A673 (cell line): Measurements from ENCODE around the gene ABCF3. TPM values are rescaled to one million over a fixed set of nuclear protein-coding genes. Genes with fewer than 3 reads are reported as not detected.
A peak's percentile ranks its signal among the peaks of the same experiment; 100 is the strongest.

Source experiments
- BruUV-seq: library from RNA; stranded (reverse); fragments of 400-500 nt; replicated peaks from 2 replicates; lab custom pipeline; 2021; lab: Mats Ljungman, UMichigan
- CTCF ChIA-PET: fragments of 300-600 bp; sonication (Branson Sonifier 250); formaldehyde crosslinking; loops from one replicate; lab custom pipeline; 2022; ENCODE audit warnings: antibody characterized with exemption; lab: Charles Lee
- POLR2A ChIA-PET: fragments of 300-600 bp; sonication (Branson Sonifier 250); formaldehyde crosslinking; loops from one replicate; lab custom pipeline; 2022; ENCODE audit warnings: antibody characterized with exemption; ENCODE audit not compliant: low non-redundant PET; lab: Charles Lee
- DNase-seq: peaks from one replicate; pipeline ENCODE4 v3.0.0-alpha.2; 2015; ENCODE audit warnings: low spot score
- H3K27ac ChIP-seq: fragments of 200-600 bp; sonication (generic); 2 replicates; pipeline ENCODE4 v1.5.1; 2016; ENCODE audit warnings: mixed run types, low read depth, mild to moderate bottlenecking, mixed read lengths, antibody characterized with exemption, low read length; ENCODE audit not compliant: poor library complexity, severe bottlenecking
- H3K27me3 ChIP-seq: fragments of 200-600 bp; sonication (generic); replicated peaks from 2 replicates; pipeline ENCODE4 v1.6.1; 2017; ENCODE audit warnings: mixed run types, low read depth, mild to moderate bottlenecking, mixed read lengths, antibody characterized with exemption, low read length; ENCODE audit not compliant: insufficient read depth, poor library complexity
- H3K36me3 ChIP-seq: fragments of 200-600 bp; sonication (generic); 2 replicates; pipeline ENCODE4 v1.6.1; 2016; ENCODE audit warnings: mixed run types, mild to moderate bottlenecking, mixed read lengths, antibody characterized with exemption, low read length; ENCODE audit not compliant: insufficient read depth, poor library complexity, severe bottlenecking
- H3K4me1 ChIP-seq: fragments of 200-600 bp; sonication (generic); 2 replicates; pipeline ENCODE4 v1.6.1; 2017; ENCODE audit warnings: mixed run types, mild to moderate bottlenecking, mixed read lengths, antibody characterized with exemption, low read length; ENCODE audit not compliant: insufficient read depth, poor library complexity, severe bottlenecking
- H3K4me3 ChIP-seq: fragments of 200-600 bp; sonication (generic); 2 replicates; pipeline ENCODE4 v1.5.1; 2016; ENCODE audit warnings: low read depth, mixed run types, mild to moderate bottlenecking, mixed read lengths, low read length; ENCODE audit not compliant: poor library complexity, severe bottlenecking
- H3K9me3 ChIP-seq: fragments of 200-600 bp; sonication (generic); 2 replicates; pipeline ENCODE4 v1.6.1; 2016; ENCODE audit warnings: mixed run types, low read depth, mild to moderate bottlenecking, mixed read lengths, antibody characterized with exemption, low read length; ENCODE audit not compliant: poor library complexity, severe bottlenecking
- EZH2 ChIP-seq: fragments of 200-600 bp; sonication (generic); IDR thresholded peaks from 2 replicates; pipeline ENCODE4 v1.6.1; 2017; ENCODE audit warnings: borderline replicate concordance, low read depth, mild to moderate bottlenecking, mixed read lengths, antibody characterized with exemption, low read length; ENCODE audit not compliant: poor library complexity, severe bottlenecking
- intact Hi-C: fragments of 100-400 bp; cut with micrococcal nuclease; formaldehyde crosslinking; loops from one replicate; pipeline ENCODE4 v1.10.0; 2022; ENCODE audit not compliant: unreplicated experiment
- total RNA-seq: library from RNA; stranded (reverse); gene quantifications from 2 replicates; pipeline ENCODE4 v1.2.3, GENCODE V29; 2021
- TF ChIP-seq, protein P1 (sequence below): fragments of 300-800, 200-600 bp; sonication (generic); conservative IDR thresholded peaks from 2 replicates; pipeline ENCODE4 v1.5.1; 2017; ENCODE audit warnings: low read depth, mild to moderate bottlenecking, antibody characterized with exemption, low read length, moderate library complexity, mixed read lengths

Gene ABCF3
- total RNA-seq, 1 experiment from 2014 or later, result 65.1 TPM

DNA sequence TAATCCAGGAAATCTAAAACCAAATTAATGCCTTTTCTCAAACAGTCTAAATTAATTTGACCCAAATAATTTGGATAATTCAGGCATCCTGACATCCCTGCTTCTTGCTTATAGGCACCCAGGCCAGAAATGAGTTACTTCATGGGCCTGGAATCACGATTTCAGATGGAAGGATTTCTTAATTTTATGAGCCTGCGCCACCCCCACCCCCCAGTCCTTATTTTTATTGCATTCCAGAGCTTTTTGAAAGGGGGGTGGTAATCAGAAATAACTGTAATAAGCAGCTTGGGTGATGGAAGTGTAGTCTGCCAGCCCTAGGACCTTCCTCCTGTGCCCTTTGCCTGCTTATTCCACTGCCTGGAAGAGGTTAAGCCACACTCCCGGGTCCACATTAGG is 10.0 kb upstream of the ABCF3 start:
- no peak for DNase-seq
- intact Hi-C loops, result no loop called here
- BruUV-seq, result TSS peak; percentile 27
- TF ChIP-seq, protein P1, sequence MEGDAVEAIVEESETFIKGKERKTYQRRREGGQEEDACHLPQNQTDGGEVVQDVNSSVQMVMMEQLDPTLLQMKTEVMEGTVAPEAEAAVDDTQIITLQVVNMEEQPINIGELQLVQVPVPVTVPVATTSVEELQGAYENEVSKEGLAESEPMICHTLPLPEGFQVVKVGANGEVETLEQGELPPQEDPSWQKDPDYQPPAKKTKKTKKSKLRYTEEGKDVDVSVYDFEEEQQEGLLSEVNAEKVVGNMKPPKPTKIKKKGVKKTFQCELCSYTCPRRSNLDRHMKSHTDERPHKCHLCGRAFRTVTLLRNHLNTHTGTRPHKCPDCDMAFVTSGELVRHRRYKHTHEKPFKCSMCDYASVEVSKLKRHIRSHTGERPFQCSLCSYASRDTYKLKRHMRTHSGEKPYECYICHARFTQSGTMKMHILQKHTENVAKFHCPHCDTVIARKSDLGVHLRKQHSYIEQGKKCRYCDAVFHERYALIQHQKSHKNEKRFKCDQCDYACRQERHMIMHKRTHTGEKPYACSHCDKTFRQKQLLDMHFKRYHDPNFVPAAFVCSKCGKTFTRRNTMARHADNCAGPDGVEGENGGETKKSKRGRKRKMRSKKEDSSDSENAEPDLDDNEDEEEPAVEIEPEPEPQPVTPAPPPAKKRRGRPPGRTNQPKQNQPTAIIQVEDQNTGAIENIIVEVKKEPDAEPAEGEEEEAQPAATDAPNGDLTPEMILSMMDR, result no peak
- no peak for TF ChIP-seq EZH2
- ChIA-PET POLR2A (interaction anchor here (0.6 to 1.2 kb wide), 2 partner anchors 9 to 241 kb away, joined by 3 to 10 read pairs; partner anchors contain the start of gene ABCF3), CTCF (no interaction called here)
- peaks cover 41% of the 10 kb centered on the region for H3K36me3 ChIP-seq
- no peaks in the 10 kb centered on the region for H3K27me3 ChIP-seq
- no peaks in the 10 kb centered on the region for H3K9me3 ChIP-seq
- H3K27ac ChIP-seq, result peak overlapping the region; percentile 89
- H3K4me3 ChIP-seq, result peak overlapping the region; percentile 95
- peaks cover 9% of the 10 kb centered on the region for H3K4me1 ChIP-seq

DNA sequence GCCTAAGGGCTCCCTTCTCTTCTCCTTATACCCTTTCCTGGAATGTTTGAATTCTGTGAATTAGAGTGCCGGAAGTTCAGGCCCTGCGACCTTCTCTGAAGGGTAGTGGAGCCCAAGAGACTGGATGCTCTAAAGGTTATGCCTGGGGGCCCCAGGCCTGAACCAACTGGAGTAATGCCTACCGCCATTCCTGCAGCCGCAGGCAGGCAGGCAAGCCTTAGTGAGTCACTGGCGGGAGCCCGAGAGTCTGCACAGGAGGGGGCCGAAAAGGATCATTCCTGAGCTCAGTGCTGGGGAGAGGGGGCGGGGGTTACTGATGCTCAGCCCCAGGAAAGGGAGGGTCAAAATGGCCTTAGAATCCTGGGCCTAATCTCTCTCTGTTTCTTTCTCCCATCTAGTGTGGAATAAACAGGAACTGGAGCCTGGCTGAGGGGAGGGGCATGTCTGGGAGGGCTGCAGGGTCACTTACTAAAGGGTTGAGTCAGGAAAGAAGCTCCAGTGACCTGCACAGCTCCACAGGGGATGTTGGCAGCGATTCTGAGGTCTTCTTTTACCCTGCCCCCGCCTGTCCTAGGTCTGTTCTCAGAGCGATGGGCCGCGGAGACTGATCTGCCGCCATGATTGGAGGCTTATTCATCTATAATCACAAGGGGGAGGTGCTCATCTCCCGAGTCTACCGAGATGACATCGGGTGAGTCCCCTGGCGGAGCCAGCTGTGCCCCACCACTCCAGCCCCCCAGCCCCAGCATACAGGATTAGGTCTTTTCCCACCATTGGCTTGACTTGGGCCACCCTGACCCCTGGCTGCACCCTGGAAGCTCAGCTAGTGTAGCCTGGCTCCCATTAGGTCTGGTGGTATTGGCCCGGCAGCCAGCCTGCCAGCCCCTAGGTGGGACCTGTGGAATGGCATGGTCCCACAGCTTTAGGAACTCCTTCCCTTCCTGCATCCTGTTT is 9.3 kb upstream of the ABCF3 start:
- intact Hi-C loops, result no loop called here
- Histone ChIP-seq H3K9me3 (no peaks in the 10 kb centered on the region), H3K4me3 (peak overlapping the region; percentile 95), H3K27me3 (no peaks in the 10 kb centered on the region), H3K27ac (peak overlapping the region; percentile 89), H3K36me3 (peaks cover 47% of the 10 kb centered on the region), H3K4me1 (peaks cover 9% of the 10 kb centered on the region)
- POLR2A ChIA-PET, result interaction anchor here (0.6 to 1.2 kb wide), 2 partner anchors 9 to 242 kb away, joined by 3 to 10 read pairs; partner anchors contain the start of gene ABCF3
- BruUV-seq, result no TSS peak
- CTCF ChIA-PET, result no interaction called here
- TF ChIP-seq EZH2, result no peak
- TF ChIP-seq, protein P1, result no peak
- DNase-seq, result peak; percentile 89

DNA sequence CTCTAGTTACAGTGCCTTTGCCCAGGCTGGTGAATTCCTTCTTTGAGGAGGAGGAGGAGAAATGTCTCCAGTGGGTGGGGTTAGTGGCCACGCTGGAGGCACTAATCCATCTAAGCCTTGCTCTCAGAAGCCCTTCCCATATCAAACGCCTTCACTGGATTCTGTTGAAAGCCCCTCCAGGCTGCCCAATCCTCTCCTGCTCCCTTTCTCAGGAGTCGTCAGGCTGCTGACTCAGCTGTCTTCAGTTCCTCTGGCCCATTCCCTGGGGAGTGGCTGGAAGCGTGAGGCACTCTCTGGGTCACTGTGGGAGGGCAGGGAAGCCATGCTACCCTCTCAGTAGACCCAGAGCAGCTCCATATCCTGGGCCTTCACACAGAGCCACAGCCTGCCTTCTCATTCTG is 8.7 kb upstream of the ABCF3 start:
- POLR2A ChIA-PET, result interaction anchor here (1.2 kb wide), 1 partner anchor 8 kb away, joined by 3 read pairs; the partner anchor contains the start of gene ABCF3
- DNase-seq, result peak; percentile 58

More for the DNA sequence above, 8.7 kb upstream of the ABCF3 start:
- CTCF ChIA-PET, result no interaction called here
- intact Hi-C loops, result no loop called here
- Histone ChIP-seq H3K36me3 (peaks cover 54% of the 10 kb centered on the region), H3K4me1 (peaks cover 9% of the 10 kb centered on the region), H3K27ac (peak overlapping the region; percentile 89), H3K9me3 (no peaks in the 10 kb centered on the region), H3K27me3 (no peaks in the 10 kb centered on the region), H3K4me3 (peak overlapping the region; percentile 95)
- no TSS peak for BruUV-seq
- TF ChIP-seq, protein P1, result no peak
- TF ChIP-seq EZH2, result no peak
